Fibroblast of skin of right biceps (primary cell): ENCODE data around the gene NINJ2.
"Not testable (repeated sequence)": the region's sequence is repeated elsewhere in the genome, so short reads cannot be mapped to it uniquely, and the experiment has no call there.

ENCODE experiments used
- DNase-seq: peaks from one replicate; pipeline ENCODE4 v3.0.0-alpha.2; 2013

The NINJ2 gene

DNA sequence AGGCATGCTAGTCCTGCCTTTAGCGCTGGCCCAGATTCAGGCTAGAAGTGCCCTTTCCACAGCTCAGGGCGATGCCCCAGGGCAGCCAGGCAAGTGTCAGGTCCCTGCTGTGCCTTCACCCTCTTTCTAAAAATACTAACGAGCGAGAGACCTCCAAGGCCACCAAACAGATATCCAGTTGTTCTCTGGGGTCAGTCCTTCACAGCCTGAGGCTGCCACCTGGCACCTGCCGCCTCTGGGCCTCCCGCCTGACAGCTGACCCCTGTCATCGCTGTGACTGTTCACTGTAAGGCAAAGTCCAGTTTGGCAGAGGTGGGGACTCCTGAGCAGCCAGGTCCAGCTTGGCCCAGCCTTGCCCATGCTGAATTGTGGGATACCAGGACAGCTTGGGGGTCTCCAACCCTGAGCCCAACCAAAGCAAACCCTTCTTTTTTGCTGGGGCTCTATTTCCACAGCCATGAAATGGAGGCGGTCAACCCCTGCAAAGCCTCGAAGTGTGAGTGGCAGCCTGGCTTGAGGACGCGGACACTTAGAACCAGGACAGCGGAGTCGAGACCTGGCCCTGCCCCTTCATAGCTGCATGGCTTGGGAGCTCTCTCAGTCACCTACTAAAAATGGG lies 79.9 kb downstream of the NINJ2 start:
- DNase-seq: no peak

DNA sequence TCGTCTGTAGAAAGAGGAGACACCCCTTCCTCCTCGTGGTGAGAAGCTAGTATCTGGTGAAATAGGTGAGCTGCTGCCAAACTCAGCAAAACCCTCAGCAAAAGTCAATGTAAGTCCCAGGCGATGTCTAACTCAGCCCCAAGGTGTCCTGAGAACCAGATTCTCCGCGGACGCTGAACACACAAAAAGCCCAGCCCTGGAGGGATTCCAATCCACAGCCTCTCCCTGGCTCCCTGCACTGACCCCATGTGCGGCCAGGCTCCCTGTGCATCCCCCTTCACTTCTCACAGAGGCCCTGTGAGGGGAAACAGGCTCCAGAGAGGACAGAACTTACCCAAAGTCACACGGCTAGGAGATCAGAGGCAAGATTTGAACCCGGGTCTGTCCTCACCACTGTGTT lies 81.5 kb downstream of the NINJ2 start:
- no peak for DNase-seq

DNA sequence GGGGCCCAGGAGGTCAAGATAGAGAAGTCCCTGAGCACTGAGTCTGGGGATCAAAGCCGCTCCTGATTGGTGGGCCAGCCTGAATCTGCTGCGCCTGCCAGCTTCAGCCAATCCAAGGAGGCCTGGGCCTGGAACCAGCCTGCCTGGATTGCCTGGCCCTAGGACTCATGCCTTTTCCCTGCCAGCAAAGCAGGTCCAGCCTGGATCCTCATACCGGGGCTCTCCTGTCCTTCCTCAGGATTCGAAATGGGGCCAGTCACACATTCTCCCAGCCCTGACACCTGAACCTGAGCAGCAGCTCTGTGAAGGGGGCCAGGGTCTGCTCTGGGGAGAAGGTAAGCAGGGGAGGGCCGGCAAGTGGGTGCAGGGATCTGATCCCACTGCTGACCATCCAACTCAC lies 81.9 kb downstream of the NINJ2 start:
- DNase-seq: no peak

DNA sequence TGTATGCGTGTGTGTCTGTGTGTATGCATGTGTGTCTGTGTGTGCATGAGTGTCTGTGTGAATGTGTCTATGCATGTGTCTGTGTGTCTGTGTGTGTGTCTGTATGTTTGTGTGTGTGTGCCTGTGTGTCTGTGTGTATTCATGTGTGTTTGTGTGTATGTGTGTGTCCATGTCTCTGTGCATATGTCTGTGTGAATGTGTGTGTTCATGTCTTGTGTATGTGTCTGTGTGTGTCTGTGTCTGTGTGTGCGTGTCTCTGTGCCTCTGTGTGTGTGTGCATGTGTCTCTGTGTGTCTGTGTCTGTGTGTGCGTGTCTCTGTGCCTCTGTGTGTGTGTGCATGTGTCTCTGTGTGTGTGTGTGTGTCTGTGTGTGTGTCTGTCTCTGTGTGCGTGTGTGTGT lies 82.4 kb downstream of the NINJ2 start:
- no peak for DNase-seq

DNA sequence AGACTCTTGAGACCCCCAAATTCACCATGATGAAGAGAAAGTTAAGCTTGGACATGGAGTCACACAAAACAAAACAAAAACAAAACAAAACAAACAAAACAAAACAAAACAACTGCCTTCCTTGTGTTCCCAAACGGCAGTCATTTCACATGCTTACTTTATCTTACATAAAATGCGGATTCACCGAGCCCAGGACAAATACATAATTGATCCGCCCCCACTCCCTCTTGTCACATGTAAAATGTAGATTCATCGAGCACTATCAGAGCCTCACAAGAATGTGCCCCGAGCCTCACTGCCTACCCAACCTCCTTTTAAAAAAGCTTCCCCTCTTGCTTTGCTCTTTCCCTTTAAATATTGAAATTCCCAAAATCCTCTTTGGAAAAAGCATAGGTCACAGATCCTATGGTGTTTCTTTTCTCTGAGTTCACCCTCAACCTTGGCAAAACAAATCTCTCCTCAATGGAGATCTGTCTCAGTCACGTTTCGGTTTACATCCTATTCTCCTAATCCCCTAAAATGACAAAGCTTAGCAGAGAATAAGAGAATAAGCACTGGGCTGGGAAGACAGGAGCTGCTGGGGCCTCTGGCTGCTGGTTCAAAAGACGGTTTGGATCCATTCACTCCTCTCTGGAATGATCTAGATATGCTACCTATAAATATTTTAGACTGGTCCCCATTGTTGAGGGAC lies 83.7 kb downstream of the NINJ2 start:
- no peak for DNase-seq

DNA sequence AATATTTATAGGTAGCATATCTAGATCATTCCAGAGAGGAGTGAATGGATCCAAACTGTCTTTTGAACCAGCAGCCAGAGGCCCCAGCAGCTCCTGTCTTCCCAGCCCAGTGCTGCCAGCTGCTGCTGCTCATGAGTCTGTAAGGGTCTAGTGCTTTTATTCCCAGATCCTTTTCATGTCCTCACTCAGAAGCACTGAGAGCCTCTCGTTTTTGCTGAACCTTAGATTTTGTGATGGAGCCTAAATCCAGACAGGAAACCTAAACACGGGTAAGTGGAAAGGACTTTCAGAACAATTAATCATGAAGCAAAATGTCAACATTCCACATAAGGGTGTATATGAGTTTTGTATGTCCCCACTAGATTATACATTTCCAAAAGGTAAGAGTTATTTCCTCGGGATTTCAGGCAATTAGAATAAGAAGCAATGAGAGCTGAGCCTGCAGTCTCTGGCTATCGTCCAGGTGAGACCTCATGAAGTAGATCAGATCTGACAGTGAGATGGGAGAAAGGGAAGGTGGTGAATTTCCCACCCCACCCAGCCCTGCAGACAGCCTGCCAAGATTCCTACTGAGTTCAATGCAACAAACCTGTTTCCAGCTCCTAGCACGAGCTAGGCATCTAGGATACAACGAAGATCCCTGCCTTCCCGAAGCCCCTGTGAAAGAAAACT lies 84.4 kb downstream of the NINJ2 start:
- DNase-seq: no peak

DNA sequence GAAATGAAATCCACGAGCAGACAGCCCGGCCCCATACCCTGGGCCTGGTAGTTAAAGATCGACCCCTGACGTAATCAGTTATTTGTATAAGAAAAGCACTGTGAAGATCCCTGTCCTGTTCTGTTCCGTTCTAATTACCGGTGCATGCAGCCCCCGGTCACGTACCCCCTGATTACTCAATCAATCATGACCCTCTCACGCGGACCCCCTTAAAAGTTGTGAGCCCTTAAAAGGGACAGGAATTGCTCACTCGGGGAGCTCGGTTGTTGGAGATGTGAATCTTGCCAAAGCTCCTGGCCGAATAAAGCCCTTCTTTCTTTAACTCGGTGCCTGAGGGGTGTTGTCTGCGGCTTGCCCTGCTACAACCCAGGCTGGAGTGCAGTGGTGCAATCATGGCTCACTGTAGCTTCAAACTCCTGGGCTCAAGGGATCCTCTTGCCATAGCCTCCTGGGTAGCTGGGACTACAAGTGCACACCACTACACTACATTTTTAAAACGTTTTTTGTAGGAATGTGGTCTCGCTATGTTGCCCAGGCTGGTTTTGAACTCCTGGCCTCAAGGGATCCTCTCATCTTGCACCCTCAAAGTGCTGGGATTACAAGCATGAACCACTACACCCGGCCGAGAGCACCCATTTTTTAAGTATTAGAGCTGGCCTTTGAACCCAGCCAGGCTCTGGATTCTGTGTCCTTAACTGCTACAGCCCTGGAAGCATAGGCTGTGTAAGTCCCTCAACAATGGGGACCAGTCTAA lies 85.1 kb downstream of the NINJ2 start:
- not testable (repeated sequence) for DNase-seq

DNA sequence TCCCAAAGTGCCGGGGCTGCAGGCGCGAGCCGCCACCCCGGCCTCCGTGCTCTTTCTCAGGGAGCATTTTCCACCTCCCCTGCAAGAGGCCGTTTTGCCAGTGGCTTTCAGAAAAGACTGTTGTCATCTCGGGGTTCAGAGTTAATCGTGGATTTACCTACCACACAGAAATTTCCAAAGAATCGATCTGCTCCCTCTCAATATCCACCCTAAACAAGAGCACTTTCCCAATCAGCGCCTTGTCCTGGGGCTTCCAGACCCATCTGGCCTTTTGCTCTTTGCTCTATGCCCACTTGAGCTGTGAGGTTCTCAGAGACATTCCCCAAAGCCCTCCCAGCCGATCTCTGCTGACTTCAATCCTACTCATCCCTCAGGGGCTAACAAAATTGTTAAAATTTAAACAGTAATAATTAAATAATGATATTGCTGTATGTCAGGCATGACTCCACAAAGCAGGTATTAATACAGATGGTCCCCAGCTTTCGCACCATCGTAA lies 86.6 kb downstream of the NINJ2 start:
- no peak for DNase-seq

DNA sequence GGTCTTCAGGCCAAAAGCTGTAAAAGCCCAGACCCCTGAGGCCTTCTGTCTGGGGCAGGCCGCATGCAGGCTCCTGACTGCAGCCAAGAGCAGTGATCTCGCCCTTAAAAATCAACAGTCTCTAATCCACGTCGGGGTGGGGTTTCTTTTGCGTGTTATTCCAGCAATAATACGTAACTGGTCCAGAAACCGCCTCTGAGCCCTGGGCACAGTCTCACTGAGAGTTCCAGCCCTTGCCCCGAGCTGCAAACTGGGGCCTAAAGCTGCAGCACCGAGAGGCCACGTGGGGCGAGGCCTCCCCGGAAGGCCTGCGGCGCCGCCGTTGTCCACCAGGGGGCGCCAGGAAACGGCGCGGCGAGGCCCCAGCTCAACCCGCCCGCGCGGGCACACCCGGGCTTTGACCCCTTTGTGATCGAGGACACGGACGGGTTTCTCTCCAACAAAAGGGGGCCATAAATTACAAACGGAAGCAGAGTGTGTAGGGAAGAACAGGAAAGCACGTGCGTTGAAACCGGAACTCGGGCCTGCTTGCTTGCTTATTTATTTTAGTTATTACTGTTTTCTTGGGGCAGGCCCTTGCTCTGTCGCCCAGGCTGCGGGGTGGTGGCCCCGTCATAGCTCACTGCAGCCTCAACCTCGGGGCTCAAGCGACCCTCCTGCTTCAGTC lies 87.2 kb downstream of the NINJ2 start:
- peak; percentile 70 for DNase-seq

DNA sequence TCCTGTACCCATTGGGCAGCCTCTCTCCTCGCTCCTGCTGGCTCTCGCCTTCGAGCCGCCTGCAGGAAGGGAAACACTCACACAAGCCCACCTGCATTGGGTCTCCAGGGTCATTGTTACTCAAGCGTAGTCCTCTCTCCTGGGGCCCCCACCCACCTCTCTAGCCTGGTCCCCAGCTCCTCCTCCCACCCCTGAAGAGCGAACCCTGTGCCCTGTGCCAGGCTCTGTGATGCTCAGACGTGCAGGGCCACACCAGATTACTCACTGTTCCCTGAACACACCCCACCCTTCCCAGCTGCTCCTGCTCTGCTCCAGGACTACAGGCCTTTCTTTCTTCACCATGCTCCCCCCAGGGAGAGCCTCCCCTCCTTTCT lies 88.1 kb downstream of the NINJ2 start:
- no peak for DNase-seq

DNA sequence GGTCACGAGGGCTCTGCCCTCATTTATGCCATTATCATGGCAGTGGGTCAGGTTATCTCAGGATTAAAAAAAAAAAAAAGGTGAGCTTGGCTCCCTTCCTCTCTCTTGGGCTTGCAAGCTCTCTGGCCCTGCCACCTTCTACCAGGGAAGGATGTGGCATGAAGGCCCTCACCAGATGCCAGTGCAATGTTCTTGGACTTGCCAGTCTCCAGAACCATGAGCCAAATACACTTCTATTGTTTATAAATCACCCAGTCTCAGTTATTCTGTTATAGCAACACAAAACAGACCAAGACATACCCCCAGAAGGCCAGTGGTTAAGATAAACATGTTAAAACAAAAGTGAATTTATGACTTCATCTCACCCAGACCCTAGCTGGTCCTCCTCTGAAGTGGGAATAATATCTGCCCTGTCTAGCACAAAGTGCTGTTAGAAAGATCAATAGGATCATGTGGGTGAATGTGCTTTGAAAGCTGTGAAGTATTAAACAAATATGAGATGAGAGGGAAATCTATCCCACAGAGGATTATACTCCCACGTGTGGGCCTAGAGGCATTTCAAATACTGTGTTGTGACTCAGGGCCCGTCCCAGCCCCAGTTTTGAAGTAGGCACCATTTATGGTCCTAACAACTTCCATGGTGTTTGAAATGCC lies 88.6 kb downstream of the NINJ2 start:
- no peak for DNase-seq

DNA sequence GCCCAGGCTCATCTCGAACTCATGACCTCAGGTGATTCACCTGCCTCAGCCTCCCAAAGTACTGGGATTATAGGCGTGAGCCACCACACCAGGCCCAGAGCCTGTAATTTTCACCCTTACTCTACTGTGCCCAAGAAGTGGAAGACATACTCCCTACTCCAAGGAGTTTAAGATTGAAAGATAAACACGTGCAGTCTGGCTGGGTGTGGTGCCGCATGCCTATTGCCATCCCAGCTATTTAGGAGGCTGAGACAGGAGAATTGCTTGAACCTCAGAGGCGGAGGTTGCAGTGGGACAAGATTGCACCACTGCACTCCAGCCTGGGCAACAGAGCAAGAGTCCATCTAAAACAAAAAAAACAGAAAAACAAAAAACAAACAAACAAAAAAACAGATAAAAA lies 90.0 kb downstream of the NINJ2 start:
- DNase-seq: no peak

DNA sequence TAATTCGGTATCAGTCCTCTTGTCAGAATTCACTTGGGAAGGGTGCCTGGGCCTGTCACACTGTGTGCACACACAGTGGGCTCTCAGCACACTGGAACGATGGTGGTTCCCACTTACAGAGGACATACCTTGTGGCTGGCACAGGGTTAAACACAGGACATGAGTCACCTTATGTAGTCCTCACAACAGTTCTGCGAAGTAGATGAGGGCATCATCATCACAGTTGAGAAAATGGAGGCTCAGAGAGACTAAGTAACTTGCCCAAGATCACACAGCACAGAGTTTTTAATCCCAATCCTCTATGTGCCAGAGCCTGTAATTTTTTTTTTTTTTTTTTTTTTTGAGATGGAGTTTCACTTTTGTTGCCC lies 90.7 kb downstream of the NINJ2 start:
- no peak for DNase-seq

DNA sequence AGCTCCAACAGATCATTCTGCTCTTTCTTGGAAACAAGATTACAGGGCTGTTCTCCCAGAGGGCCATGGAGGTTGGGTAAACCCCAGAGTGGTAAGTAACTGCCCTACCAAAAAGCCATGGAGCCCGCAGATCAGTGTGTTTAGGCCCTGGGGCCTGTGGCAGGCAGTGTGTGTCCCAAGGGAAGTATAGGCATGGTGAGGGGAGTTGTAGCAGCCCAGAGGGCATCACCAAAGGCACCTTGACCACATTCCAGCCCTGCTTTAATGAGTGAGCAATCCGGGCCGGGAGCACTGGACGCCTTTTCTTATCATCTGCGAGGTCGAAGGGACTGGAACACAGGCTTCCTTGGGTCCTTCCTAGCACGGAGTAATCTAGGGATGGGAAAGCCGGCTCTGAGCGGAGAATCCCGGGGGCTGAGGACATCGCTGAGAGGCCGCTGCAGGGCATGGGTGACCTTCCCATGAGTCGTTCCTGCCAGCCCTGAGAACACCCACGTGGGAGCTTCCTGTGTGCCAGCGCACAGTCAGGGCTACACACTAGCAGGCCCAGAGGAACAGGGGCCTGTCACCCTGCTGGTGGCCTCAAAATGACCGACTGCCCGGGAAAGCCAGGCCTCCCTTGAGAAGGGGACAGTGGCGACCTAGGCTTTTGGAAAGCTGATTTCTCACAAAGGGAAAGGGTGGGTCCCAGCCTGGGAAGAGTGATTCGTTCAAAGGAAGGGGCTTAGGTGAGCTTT lies 91.3 kb downstream of the NINJ2 start:
- no peak for DNase-seq

DNA sequence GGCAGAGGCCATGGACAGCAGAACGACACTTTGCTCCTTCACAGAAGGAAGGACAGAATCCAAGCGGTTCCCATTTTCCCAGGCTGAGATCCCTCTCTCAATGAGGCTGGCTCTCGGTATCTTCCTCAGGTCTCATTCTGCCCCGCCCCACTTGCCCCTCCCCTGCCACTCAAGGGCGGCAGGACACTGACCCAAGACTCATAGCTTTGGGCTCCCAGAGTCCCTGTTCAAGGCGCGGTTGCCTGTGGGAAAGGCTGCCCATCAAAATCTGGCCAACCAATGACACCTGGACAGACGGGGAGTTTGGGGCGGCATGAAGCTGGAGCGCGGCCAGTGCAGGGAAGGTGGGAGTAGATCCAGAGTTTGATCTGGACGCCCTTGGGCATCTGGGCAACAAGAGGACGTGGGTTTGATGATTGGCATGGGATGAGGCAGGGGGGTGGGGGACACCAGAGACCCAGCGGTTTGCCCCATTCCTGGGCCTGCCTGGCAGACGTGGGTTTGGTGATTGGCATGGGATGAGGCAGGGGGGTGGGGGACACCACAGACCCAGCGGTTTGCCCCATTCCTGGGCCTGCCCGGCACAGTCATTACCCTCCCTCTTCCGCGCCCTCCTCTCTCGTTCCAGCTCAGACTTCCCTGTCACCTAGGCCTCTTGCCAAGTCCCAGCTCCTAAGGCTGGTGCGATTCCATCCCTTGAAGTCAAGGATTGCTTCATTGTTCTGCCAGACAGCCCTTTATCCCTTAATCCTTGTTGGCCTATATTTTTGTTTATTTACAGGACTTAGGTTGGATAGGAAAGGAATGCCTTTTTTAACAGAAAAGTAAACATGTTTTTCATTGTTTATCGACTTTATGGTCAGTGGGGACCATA lies 92.1 kb downstream of the NINJ2 start:
- peak; percentile 67 for DNase-seq

DNA sequence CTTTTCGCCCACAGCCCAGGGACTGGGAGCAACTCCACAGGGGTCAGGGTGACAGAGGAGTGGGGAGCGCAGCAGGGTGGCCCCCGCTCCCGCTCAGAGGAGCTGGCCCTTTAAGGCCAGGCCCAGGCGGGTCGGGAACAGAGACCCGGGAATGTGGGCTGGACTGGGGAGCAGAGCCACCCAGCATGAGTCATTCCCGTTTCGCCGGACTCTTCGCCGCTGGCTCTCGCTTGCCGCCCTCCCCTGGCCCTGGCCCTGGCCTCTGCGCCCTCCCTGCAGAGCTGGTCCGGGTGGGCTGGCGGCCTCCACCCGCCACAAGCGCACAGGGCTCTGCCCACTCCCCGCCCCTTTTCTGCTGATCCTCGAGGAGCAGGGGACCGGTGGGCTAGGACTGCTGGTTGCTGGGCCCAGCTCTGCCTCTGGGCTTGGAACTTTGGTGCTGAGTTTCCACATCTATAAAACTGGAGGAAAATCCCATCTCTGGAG lies 92.8 kb downstream of the NINJ2 start:
- peak; percentile 80 for DNase-seq

DNA sequence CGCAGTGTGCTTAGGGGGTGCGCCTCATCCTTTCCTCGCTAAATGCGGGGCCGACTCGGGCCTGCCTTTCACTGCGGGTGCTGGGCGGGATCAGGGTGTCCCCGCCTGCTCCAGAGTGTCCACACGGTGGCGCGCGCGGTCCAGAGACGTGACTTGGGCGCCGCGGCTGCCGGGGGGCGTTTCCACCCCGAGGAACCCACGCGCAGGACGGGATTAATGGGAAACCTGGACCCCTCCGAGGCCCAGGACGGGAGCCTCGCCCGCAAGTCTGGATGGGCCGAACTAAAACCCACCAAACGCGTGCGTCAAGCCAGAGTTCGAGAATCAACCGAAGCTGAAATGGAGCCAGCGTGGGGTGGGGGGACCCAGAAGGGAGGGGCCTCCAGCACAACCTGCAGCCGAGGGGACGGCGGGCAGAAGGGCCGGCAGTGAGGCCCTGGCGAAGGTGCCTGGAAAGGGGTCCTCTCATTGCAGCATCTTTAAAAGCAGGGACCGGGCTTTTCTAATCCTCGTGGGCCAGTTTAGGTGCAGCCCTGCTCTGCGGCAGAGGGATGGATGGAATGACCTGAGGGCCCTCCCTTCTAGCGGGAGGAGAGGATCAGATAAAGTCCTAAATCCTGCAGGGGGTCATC lies 93.3 kb downstream of the NINJ2 start:
- peak; percentile 80 for DNase-seq

DNA sequence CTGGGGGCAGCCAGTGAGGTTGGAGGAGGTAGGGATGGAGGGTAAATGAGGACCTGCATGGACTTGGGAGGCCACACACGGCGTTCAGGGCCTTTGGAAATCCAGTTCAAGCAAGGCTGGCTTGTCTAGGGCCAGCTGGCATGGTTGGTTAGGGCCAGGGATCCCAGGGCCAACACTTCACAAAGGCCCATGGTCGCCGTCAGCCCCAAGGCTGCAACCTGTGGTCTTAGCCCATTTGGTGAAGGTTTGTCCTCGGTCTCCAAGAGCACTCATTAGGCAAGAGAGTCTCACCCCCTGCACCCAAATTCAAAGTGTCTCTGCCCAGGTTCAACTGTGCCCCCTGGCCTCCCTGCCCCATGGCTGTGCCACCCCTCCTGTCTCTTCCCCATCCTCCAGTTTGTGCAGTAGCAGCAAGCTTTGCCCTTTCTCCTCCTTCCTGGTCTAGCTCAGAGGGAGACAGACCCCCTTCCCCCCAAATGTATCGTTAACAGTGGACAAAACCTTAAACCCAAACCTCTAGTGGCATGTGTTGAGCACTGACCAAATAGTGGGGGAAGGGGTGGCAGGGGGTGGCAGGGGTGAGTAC lies 94.1 kb downstream of the NINJ2 start:
- DNase-seq: no peak

DNA sequence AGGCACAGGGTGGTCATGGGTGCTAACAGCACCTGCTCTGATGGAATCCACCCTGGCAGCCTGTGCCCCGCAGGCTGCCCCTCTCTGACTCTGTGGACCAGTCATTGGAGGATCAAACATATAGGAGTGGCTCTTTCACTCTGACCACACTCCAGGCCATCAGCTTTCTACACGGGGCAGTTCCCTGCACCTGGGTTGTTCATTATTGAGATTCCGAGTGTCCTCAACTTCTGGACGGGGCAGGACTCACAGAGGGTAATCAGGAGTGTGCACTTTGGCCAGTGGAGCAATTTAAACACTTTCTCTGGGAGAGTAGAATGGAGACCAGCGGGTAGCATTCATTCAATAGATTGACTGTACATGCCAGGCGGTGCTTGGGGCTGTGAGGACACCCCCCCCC lies 94.8 kb downstream of the NINJ2 start:
- DNase-seq: no peak
